ENCODE data around the gene CAPN12. TPM values are rescaled to one million over a fixed set of nuclear protein-coding genes. Genes with fewer than 3 reads are reported as not detected.

Gene CAPN12
- polyA plus RNA-seq, 3 donors: 1.8 TPM; not detected in 2

DNA sequence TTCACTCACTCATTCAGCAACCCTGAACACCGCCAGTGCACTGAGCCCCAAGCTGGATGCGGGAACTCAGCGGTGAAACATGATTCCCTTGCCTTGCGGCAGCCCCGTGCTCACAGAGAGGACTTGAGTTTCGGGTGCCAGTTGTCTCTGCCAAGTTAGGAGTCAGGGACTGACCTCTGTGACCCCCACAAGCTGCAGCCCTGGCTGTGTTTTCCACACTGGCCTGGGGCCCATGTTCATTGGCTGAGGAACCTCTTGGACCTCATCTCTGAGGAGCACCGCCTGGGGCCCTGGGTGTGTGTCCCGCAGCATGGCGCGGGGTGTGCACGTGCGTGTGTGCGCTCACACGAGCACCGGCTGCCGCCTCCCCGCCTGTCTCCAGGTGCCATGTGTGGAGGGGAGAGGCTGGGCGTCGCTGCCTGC is 31.0 kb downstream of the CAPN12 start:
- no peak overlapping the region for H3K27ac ChIP-seq (ENCODE audit: low read depth in 1 of 2, low read length in 2 of 2)
- no peak for DNase-seq
- TF ChIP-seq, protein P1, sequence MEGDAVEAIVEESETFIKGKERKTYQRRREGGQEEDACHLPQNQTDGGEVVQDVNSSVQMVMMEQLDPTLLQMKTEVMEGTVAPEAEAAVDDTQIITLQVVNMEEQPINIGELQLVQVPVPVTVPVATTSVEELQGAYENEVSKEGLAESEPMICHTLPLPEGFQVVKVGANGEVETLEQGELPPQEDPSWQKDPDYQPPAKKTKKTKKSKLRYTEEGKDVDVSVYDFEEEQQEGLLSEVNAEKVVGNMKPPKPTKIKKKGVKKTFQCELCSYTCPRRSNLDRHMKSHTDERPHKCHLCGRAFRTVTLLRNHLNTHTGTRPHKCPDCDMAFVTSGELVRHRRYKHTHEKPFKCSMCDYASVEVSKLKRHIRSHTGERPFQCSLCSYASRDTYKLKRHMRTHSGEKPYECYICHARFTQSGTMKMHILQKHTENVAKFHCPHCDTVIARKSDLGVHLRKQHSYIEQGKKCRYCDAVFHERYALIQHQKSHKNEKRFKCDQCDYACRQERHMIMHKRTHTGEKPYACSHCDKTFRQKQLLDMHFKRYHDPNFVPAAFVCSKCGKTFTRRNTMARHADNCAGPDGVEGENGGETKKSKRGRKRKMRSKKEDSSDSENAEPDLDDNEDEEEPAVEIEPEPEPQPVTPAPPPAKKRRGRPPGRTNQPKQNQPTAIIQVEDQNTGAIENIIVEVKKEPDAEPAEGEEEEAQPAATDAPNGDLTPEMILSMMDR (IDR thresholded peaks at IDR 0.05): no peak
- H3K9ac ChIP-seq (ENCODE audit: insufficient read depth, low read length, poor library complexity, severe bottlenecking): no peak overlapping the region
- peaks cover 89 to 100% of the 10 kb centered on the region in 2 donors for H3K36me3 ChIP-seq (replicated peaks in 1 of 2; ENCODE audit: control insufficient read depth in 1 of 2, insufficient read depth in 2 of 2, low read length in 2 of 2)
- H3K9me3 ChIP-seq (replicated peaks in 1 of 2; ENCODE audit: control insufficient read depth in 1 of 2, insufficient read depth in 1 of 2, low read length in 2 of 2): no peaks in the 10 kb centered on the region
- Mint-ChIP-seq H3K9me3 (peaks cover 0 to 2% (median 0%) of the 10 kb centered on the region in 7 donors), H3K4me3 (no peak overlapping the region), H3K36me3 (peaks cover 75 to 98% of the 10 kb centered on the region in 2 donors), H3K4me1 (no peaks in the 10 kb centered on the region), H3K27ac (peak overlapping the region in 3 of 7 donors; percentile 18 to 70 (median 53)), H3K27me3 (ENCODE audit: low read depth in 3 of 3) (no peaks in the 10 kb centered on the region)
- H2AFZ ChIP-seq (ENCODE audit: insufficient read depth, low read depth, low read length, poor library complexity, severe bottlenecking): no peak overlapping the region
- WGBS (ENCODE audit: insufficient coverage): over 99% methylated on average over 11 of the region's 19 CpGs
- no peaks in the 10 kb centered on the region for H3K4me1 ChIP-seq (ENCODE audit: control insufficient read depth in 1 of 2, insufficient read depth in 2 of 2, low read length in 2 of 2)
- H3K4me3 ChIP-seq (replicated peaks in 1 of 3; ENCODE audit: low read depth in 2 of 3, low read length in 3 of 3): no peak overlapping the region
- H3K79me2 ChIP-seq (ENCODE audit: insufficient read depth, low read length): no peaks in the 10 kb centered on the region
- intact Hi-C loops (cut with micrococcal nuclease): no loop called here
- no peak overlapping the region for H3K4me2 ChIP-seq (replicated peaks; ENCODE audit: extremely low read depth, low read length, poor library complexity, severe bottlenecking)
- H3K27me3 ChIP-seq (ENCODE audit: control insufficient read depth in 2 of 2, insufficient read depth in 2 of 2, low read length in 2 of 2): no peaks in the 10 kb centered on the region
- no peaks in the 10 kb centered on the region for H4K20me1 ChIP-seq (ENCODE audit: insufficient read depth, low read length)

- Mint-ChIP-seq H3K4me3 (no peak overlapping the region), H3K9me3 (peaks cover 0 to 2% (median 0%) of the 10 kb centered on the region in 7 donors), H3K27me3 (ENCODE audit: low read depth in 3 of 3) (no peaks in the 10 kb centered on the region), H3K36me3 (peaks cover 80 to 97% of the 10 kb centered on the region in 2 donors), H3K27ac (no peak overlapping the region), H3K4me1 (no peaks in the 10 kb centered on the region)
- Histone ChIP-seq H3K4me1 (ENCODE audit: control insufficient read depth in 1 of 2, insufficient read depth in 2 of 2, low read length in 2 of 2) (no peaks in the 10 kb centered on the region), H3K4me3 (replicated peaks in 1 of 3; ENCODE audit: low read depth in 2 of 3, low read length in 3 of 3) (no peak overlapping the region), H4K20me1 (ENCODE audit: insufficient read depth, low read length) (no peaks in the 10 kb centered on the region), H3K9ac (ENCODE audit: insufficient read depth, low read length, poor library complexity, severe bottlenecking) (no peak overlapping the region), H3K27ac (ENCODE audit: low read depth in 1 of 2, low read length in 2 of 2) (peak overlapping the region in 1 of 2 donors; percentile 20), H3K36me3 (replicated peaks in 1 of 2; ENCODE audit: control insufficient read depth in 1 of 2, insufficient read depth in 2 of 2, low read length in 2 of 2) (peaks cover 90 to 100% of the 10 kb centered on the region in 2 donors), H2AFZ (ENCODE audit: insufficient read depth, low read depth, low read length, poor library complexity, severe bottlenecking) (no peak overlapping the region), H3K79me2 (ENCODE audit: insufficient read depth, low read length) (peaks cover 3% of the 10 kb centered on the region), H3K9me3 (replicated peaks in 1 of 2; ENCODE audit: control insufficient read depth in 1 of 2, insufficient read depth in 1 of 2, low read length in 2 of 2) (no peaks in the 10 kb centered on the region), H3K4me2 (replicated peaks; ENCODE audit: extremely low read depth, low read length, poor library complexity, severe bottlenecking) (no peak overlapping the region), H3K27me3 (ENCODE audit: control insufficient read depth in 2 of 2, insufficient read depth in 2 of 2, low read length in 2 of 2) (no peaks in the 10 kb centered on the region)
- DNase-seq: no peak
- 98% methylated on average over 8 of the region's 15 CpGs for WGBS (ENCODE audit: insufficient coverage)
- intact Hi-C loops (cut with micrococcal nuclease): no loop called here
- TF ChIP-seq, protein P1 (IDR thresholded peaks at IDR 0.05): no peak
These were observed 32.0 kb downstream of the CAPN12 start for GRCh38 chr19:38712161-38712748.
